HG02763 (cell line): ENCODE data around the gene CRYGS.
"Not testable (repeated sequence)": the region's sequence is repeated elsewhere in the genome, so short reads cannot be mapped to it uniquely, and the experiment has no call there.

ENCODE experiments used
- ATAC-seq: cut with Tn5 transposase; IDR thresholded peaks from one replicate; pipeline ENCODE4 v1.9.1; 2021; ENCODE audit warnings: mild to moderate bottlenecking, moderate library complexity; ENCODE audit not compliant: unreplicated experiment

The CRYGS gene

DNA sequence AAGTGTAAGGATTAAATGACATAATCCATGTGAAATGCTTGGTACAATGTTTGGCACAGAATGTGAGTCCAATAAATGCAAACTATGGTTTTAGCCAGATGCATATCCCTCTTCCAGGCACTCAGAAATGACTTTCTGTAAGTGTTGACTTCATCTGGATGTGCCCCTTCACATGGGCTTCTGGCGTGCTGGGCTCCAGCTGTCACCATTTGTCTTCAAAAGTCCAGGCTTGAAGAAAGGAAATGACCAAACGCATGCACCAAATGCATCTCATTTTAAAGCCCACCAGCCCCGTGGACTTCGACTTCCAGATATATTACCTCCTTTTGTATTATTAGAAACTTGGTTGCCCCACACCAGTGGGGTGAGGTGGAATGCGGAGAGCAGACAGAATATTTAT, 23.7 kb downstream of the CRYGS start:
- ATAC-seq: no peak

DNA sequence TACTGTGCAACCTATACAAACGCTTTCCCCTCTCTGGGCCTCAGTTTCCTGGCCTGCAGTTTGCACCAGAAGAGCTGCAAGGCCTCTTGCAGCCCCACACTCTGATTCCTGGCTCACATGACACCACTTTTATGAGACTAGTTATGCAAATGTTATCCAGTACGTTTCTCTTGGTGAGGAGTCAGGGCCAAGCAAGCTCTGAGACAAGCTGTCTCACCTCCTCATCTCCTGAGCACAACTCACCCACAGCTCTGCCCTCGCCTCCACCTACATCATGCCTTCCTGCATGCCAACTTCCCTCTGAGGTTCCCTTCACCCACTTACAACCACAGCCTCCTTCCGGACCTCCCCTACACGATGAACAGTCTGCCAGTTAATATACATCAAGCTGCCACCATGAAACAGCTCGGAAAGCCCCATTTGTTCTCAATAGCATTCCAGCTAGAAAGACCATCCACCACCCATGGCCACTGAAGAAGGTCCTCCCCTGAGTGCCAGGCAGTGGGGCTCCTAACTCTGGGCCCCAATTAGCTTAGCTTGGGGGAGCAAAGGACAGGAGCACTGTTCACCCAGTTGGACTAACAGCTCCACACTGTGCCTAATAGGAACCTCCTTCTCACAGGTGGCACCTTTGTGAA, 25.0 kb downstream of the CRYGS start:
- peak; percentile 29 for ATAC-seq

DNA sequence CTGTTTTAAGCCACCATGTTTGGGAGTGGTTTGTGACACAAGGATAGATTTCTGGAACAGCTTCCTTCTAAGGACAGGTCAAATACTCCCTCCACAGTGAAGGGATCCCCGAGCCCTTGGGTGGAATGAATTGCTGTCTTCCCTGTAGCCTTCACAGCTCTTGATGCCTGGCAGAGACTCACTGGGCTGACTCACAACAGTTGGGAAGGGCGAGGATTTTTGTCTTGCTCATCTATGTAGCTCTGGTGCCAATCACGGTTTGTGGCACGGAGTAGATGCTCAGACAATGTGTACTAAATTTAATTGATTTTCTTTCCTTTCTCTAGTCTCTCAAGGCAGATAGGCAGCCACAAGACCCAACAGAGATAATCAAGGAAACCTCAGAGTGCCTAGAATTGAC, 27.0 kb downstream of the CRYGS start:
- ATAC-seq: no peak

DNA sequence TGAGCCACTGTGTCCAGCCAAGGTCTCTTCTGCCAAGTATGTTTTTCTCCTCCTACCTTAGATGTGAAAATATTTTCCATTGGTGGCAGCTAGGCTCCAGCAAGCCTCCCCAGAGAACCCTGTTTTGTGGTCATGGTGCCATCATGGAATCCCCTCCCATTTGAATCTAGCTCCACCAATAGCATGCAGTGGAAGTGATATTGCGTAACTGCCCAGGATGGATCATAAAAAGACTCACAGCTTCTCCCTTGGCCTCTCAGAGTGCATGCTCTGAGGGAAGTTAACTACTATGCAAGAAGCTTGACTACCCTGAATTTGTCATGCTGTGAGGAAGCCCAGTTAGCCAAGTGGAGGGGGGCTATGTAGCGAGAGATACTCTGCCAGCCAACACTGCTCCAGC, 27.5 kb downstream of the CRYGS start:
- ATAC-seq: no peak

DNA sequence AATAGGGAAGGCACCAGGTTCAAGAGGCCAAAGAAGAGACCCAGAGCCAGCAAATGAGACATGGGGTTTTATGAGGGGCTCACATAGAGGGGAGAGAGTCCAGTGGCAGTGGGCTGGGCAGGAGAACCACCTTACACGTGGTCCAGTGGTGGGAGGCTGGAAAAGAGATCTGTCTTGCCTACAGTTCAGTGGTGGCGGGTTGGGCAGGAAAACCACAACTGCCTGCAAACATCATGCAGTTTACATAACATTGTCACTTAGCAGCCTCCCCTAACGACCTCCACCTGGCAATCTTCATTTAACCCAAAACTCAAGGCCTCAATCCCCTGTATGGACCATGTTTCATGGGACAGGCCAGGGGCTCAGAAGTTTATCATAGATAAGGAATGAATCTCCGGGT, 29.1 kb downstream of the CRYGS start:
- ATAC-seq: no peak

DNA sequence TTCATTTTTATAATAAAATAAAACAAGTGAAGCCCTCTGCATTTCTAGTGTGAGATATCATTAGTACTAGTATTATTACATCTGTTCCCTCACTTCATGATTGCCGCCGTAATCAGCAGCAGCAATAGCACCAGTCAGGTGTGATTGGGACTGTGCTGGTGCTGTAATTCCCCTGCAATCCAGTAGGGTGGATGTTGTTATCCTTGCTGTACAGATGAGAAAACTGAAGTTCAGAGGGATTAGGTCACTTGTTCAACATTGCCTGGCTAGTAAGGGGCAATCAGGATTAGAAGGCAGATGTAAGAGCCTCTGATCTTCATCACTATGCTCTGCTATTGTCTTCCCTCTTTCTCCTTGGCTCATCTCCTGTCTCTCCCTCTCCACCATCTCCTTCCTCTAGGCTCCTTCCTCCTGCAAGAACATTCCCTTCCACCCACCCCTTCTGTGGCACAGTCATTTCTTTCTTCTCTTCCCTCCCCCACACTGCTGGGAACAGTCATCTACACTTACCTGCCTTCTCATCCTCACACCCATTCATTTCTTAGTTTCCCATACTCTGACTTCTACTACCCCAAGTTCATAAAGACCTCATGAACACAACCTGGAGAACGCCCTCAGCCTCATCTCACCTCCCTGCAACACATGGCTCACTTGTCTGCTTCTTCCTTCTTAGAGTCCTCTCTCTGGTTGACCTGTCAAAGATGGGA, 29.7 kb downstream of the CRYGS start:
- no peak for ATAC-seq

DNA sequence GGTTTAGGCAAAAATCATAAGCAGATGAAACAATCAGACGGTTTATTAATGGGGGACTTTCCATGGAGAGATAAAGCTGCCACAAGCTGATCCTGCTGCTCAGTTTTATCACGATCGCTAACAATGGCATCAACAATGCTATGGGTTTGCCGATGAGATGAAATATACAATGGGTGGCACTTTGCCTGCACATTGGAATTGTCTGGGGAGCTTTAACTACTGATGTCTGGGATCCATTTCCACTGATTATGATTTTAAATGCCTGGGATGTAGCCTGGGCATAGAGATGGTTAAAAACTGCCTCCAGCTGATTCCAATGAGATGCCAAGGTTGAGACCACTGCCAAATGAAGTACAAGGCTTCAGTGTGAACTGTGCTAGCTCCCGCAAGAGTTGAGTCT, 30.8 kb downstream of the CRYGS start:
- no peak for ATAC-seq

DNA sequence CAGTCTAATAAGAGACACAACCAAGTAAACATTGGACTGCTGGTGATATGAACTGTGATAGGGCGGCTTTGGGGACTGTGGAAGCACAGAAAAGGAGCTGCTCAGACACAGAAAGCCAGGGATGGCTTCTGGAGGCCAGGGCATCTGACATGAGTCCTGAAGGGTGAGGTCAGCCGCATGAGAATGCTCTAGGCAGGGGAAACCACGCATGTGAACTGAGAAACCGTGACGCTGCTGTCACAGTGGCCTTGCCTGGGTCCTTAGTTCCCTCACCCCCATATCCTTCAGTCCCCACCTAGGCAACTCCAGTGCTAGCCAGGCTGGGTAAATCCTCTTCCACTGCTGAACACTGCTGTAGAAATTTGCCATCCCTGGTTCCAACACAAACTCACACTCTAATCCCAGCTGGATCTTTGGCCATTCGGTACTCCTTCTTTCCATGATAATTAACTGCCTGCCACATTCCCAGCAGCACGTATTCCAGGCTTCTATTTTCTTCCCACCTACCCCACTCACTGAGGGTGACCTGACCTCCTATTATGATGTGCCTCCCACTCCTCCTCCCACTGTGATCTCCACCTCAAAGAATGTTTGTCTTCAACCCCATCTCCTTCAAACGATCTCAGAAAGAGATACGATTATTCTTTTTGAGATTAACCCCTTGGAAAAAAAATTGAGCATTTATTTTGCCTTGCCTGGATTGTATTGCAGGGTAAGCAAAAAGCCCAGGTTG, 31.4 kb downstream of the CRYGS start:
- ATAC-seq: no peak

DNA sequence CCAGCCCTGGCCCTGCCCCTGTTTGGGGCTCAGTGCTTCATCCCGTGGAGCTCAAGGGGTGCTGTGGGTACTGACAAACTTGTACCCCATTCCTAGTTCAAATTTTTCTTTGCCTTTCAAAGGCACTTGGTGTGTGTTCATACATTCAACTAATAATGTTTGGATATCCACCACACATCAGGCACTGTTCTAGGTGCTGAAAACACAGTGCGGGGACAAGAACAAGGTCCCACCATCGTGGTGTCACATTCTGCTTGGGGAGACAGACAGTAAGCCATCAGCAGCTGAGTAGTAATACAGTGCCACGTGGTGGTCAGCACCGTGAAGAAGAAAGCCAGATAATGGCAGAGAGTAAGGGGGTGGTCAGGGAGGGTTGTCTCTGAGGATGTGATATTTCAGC, 32.5 kb downstream of the CRYGS start:
- ATAC-seq: no peak

DNA sequence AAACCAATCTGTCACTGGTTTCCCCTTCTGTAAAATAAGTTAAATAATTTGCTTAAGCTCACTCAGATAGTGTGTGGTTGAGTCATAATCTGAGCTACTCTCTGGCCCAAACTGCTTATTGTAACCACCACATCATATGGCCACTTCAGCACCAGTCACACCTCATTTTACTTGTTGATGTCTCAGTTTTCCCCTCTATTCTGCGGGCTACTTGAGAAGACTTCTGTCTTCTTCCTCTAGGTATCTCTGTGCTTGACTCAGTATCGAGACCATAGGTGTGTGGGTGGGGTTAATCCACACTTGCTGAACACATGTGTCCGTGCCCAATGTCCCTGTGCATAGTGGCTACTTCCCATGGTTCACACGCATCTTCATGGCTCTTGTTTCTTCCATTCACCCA, 32.9 kb downstream of the CRYGS start:
- peak; percentile 72 for ATAC-seq

DNA sequence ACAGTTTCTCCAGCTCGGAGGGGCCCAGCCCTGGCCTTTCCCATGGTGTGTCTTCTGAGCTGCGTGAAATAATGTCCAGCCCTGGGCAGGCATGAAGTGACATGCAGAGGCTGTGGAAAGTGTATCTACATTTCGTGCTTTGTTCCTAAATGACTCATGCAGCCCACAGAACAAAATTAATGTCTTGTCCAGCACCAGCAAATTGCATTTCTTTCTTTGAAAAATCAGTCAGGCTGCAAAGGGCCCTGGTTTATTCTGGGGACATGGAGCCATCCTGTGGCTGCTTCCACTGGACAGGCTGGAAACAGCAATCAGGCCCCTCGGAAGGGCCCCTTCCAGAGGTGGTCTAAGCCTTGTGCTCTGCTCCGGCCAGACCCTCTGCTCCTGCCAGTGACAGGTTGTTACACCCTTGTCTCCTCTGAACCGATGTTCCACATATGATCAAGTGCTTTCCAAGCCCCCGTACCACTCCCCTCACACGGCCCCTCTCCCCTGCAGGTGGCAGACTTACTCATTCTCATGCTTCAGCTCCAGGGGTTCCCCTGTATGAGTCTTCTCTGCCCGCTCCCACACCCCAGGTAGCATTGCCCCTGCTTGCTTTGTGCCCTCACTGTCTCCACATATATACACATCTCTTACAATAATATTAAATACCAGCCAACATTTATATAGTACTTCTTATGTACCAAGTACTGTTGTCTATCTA, 33.7 kb downstream of the CRYGS start:
- ATAC-seq: no peak

DNA sequence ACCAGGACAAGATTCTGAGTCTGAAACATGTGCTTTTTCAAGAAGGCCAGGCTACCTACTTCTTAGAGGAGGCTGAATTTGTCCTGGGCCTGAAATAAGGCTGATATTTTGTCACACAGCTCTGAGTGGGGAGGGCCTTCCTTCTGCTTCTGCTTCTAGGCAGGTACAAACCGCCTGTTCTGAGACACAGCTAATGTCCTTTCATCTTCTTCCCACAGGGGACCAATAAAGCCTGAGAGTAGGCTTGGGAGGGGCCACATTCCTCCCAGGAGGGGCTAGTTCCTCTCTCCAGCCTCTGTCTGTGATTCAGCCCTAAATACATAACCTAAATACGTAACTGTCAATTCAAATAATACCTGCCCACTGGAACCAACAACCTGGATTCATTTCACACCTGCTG, 34.8 kb downstream of the CRYGS start:
- ATAC-seq: no peak

DNA sequence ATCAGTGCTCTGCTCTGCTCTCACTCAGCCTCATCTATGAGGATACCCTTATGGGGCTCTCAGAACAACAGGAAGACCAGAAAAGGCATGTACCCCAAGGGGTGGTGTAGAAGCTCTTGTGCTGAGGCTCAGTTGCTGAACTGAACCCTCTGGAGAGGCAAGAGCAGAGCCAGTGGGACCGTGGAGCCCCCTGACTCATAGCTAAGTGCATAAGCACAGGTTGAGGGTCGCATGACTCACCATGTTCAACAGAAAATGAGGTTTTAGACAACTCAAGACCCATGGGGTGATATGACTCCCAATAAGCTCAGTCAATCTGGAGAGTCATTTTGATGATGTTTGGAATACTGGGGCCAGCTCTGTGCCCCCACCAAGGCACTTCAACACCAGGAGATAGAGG, 37.3 kb downstream of the CRYGS start:
- no peak for ATAC-seq

DNA sequence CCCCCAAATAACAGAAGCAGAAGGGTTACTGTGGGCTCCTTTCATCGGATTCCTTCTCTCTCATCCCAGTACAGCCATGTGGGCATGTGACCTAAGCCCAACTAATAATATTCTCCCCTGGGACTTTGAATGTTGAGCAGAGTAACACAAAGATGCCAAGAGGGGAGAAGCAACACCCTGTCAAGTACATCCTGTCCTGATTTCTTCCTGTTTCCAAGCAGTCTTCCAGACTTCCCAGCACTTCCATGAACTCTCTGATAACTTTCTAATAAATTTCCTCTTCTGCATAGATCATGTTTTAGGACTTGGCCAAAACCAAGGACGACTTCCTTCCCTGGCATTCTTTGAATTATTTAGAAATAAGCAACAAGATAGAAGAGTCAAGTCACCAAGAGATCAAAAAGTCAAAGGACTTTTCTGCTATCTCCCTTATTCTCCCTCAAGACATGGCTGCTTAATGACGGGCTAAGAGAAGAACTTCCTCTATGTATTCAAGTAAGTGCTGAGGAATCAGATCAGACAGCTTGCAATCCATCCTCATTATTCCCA, 37.9 kb downstream of the CRYGS start:
- ATAC-seq: no peak

DNA sequence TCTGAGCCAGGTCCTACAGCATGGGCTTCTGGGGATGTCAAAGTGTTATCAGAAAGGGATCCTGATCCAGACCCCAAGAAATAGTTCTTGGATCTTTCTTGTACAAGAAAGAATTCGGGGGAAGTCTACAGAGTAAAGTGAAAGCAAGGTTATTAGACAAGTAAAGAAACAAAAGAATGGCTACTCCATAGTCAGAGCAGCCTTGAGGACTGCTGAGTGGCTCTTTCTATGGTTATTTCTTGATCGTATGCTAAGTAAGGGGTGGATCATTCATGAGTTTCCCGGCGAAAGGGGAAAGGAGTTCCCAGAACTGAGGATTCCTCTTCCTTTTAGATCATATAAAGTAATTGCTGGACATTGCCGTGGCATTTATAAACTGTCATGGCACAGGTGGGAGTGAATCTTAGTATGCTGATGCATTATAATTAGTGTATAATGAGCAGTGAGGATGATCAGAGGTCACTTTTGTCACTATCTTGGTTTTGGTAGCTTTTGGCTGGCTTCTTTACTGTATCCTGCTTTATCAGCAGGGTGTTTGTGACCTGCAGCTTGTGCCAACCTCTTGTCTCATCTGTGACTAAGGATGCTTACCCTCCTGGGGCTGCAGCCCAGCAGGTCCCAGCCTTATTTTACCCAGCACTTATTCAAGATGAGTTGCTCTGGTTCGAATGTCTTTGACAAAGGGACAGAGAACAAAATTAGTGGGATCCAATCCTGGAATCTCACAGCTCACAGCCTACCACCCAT, 41.0 kb downstream of the CRYGS start:
- ATAC-seq: no peak

DNA sequence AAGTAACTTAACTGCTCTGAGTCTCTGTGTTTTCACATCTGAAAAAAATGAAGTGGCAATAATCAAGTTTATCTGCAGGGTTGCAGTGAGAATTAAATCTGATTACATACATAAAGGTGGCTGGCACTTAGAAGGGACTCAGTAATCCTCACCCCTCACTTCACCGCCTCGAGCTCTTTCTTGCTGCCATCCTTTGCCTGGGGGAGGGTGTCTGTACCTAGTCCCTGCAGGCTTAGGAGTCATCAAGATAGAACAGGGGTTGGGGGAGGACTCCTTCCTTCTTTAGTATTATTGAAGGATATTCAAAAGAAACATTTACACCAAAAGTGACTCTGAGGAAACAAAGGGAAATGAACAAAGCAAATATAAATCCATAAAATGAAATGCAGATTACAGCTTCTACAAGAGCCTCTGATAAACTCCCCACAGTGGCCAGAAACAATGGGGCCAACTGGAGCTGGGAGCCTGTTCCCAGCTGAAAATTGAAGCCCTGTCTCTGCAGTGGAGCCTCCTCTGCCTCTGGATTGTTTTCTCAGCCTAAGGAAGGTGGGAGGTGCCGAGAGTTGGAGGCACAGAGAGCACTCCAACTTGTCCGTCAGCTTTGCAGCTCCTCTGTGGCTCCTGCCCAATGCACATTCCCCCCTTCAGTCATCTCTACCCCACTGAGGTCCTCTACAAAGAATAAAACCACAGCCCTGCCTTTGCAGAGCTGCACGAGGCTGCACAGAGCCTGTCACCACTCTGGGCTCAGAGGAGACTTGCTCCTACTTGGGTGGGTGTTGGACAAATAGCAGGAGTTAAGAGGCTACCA, 41.8 kb downstream of the CRYGS start:
- no peak for ATAC-seq

DNA sequence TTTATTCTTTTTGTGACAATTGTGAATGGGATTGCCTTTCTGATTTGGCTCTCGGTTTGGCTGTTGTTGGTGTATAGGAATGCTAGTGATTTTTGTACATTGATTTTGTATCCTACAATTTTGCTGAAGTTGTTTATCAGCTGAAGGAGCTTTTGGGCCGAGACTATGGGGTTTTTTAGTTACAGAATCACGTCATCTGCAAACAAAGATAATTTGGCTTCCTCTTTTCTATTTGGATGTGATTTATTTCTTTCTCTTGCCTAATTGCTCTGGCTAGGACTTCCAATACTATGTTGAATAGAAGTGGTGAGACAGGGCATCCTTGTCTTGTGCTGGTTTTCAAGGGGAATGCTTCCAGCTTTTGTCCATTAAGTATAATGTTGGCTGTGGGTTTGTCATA, 44.2 kb downstream of the CRYGS start:
- not testable (repeated sequence) for ATAC-seq

DNA sequence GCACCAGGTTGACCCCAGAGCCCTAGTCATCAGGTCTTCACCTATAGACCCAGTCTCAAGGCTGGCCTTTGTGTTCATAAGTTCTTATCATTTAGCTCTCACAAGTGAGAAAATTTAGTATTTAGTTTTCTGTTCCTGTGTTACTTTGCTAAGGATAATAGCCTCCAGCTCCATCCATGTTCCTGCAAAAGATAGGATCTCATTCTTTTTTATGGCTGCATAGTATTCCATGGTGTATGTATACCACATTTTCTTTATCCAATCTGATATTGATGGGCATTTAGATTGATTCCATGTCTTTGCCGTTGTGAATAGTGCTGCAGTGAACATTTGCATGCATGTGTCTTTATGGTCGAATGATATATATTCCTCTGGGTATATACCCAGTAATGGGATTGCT, 46.2 kb downstream of the CRYGS start:
- ATAC-seq: not testable (repeated sequence)

DNA sequence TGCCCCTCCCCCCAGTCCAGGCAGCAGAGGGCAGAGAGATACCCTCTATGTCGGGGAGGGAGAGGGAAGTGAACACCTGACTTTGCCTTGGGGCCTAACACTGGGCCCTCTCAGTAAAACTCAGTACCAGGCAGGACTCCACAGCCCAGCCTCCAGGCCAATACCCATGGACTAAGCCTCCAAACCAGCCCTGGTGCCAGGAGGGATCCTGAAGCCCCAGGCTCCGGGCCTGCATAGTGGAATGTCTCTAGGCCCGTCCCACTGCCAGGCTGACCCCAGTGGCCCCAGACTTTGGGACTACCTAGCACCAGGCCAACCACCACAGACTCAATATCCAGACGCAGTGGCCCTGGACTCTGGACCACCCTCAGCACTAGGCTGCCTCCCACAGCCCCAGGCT, 46.6 kb downstream of the CRYGS start:
- ATAC-seq: no peak

DNA sequence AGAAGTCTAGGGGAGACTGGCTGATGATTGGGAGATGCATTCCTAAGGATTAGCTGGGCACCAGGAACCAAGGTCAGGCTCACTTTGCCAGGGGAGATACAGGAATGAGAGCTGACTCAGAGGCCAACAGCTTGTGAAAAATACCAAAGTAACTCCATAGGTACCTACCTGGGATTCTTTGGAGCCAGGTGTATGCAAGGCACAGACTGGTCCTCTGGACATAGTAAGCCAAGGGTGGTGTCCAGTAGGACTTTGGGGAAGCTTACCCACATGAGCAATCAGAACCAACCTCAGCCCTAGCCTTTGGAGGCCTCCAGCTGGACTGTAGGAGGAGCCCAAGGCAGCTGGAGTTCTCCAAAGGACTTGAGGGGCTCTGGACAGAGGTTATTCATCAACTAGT, 47.5 kb downstream of the CRYGS start:
- no peak for ATAC-seq
